HepG2 (cell line): Measurements from ENCODE around the gene CRYBB2. TPM values are rescaled to one million over a fixed set of nuclear protein-coding genes. Genes with fewer than 3 reads are reported as not detected.
"Not testable (repeated sequence)": the region's sequence is repeated elsewhere in the genome, so short reads cannot be mapped to it uniquely, and the experiment has no call there.

Experiments used
- ATAC-seq: fragments of 200-7000 bp; cut with Tn5 transposase; 3 replicates; pipeline ENCODE4 v1.9.1; 2020; ENCODE audit warnings: mild to moderate bottlenecking, moderate library complexity
- BruUV-seq: library from RNA; stranded (reverse); fragments of 400-500 nt; replicated peaks from 2 replicates; lab custom pipeline; 2021; lab: Mats Ljungman, UMichigan
- CTCF ChIA-PET: fragments of 300-600 bp; formaldehyde crosslinking; extraction: SDS; loops from one replicate; lab custom pipeline; 2021; ENCODE audit warnings: low total read pairs, inconsistent platforms, low intra/inter-chr PET ratio; lab: Yijun Ruan, JAX
- POLR2A ChIA-PET: fragments of 350-600 bp; sonication (Branson Sonifier 250); formaldehyde crosslinking; loops from one replicate; lab custom pipeline; 2020; ENCODE audit warnings: antibody characterized with exemption, inconsistent platforms; lab: Yijun Ruan, JAX
- DNase-seq: peaks from one replicate; pipeline ENCODE4 v3.0.0-alpha.2; 2015; ENCODE audit warnings: low spot score
- FAIRE-seq: peaks from 3 replicates; lab custom pipeline; 2011; peaks lifted over from hg19 to GRCh38; lab: Jason Lieb, UNC
- H2AFZ ChIP-seq: one replicate; pipeline ENCODE4 v1.6.1; 2011; ENCODE audit warnings: low read length, inconsistent platforms
- H3K27ac ChIP-seq: fragments of 300-600 bp; 3 replicates; pipeline ENCODE4 v1.8.0; 2011; ENCODE audit warnings: mixed run types, mild to moderate bottlenecking, mixed read lengths, low read length, inconsistent platforms; ENCODE audit not compliant: insufficient read depth; ENCODE audit errors: extremely low read length
- H3K27me3 ChIP-seq, 2 experiments: fragments of 200-600 bp in 1 of 2; 2 replicates in 1 of 2; 3 replicates in 1 of 2; pipeline versions ENCODE4 v1.6.0 to v1.8.0; 2011; ENCODE audit warnings: low read length in 2 of 2, mild to moderate bottlenecking in 2 of 2, moderate library complexity in 2 of 2, inconsistent platforms in 1 of 2; ENCODE audit not compliant: insufficient read depth in 2 of 2, control insufficient read depth in 1 of 2
- H3K36me3 ChIP-seq, 2 experiments: fragments of 200-600 bp in 1 of 2; replicated peaks in 1 of 2; 2 replicates in 1 of 2; 3 replicates in 1 of 2; pipeline versions ENCODE4 v1.5.1 to v1.8.0; 2011; ENCODE audit warnings: low read length in 2 of 2, inconsistent platforms in 1 of 2; ENCODE audit not compliant: insufficient read depth in 2 of 2, control insufficient read depth in 1 of 2
- H3K4me1 ChIP-seq: 2 replicates; pipeline ENCODE4 v1.5.1; 2012; ENCODE audit warnings: low read length, inconsistent platforms; ENCODE audit not compliant: insufficient read depth
- H3K4me2 ChIP-seq: 2 replicates; pipeline ENCODE4 v1.6.0; 2011; ENCODE audit warnings: low read depth, low read length, inconsistent platforms
- H3K4me3 ChIP-seq, 3 experiments: fragments of 200-600 bp in 1 of 3; sonication (generic), shearing (Covaris generic) in 1 of 3; replicated peaks in 1 of 3; 2 replicates each; pipeline ENCODE4 v1.5.1; 2011 to 2016; ENCODE audit warnings: low read length in 3 of 3, inconsistent platforms in 2 of 3, low read depth in 2 of 3, mild to moderate bottlenecking in 2 of 3, control low read depth in 1 of 3, mixed read lengths in 1 of 3; ENCODE audit not compliant: insufficient read depth in 1 of 3
- H3K79me2 ChIP-seq: one replicate; pipeline ENCODE4 v1.6.1; 2011; ENCODE audit warnings: low read length, inconsistent platforms; ENCODE audit not compliant: insufficient read depth
- H3K9ac ChIP-seq: 2 replicates; pipeline ENCODE4 v1.6.0; 2011; ENCODE audit warnings: mild to moderate bottlenecking, low read depth, low read length, inconsistent platforms; ENCODE audit not compliant: insufficient read depth
- H3K9me3 ChIP-seq: 2 replicates; pipeline ENCODE4 v1.5.1; 2012; ENCODE audit warnings: mild to moderate bottlenecking, low read length
- H4K20me1 ChIP-seq: 2 replicates; pipeline ENCODE4 v1.6.0; 2011; ENCODE audit warnings: inconsistent platforms, mild to moderate bottlenecking, low read length, moderate library complexity; ENCODE audit not compliant: insufficient read depth
- ZNF629 ChIP-seq: sonication (generic); formaldehyde crosslinking; conservative IDR thresholded peaks from 2 replicates; pipeline ENCODE4 v1.5.0; 2020; ENCODE audit warnings: missing genetic modification reagents
- WGBS: methylation state at CpG from one replicate; pipeline ENCODE4 v1.1.6; 2017; ENCODE audit warnings: low lambda C conversion rate; 5-methylcytosine and 5-hydroxymethylcytosine counted together
- in situ Hi-C: cut with HindIII; loops from 2 replicates; pipeline ENCODE4 v1.10.0; 2017; ENCODE audit warnings: low pct_unique_long_range_greater_than_20kb; ENCODE audit not compliant: extremely low pct_ligation_motif_present
- intact Hi-C: fragments of 100-400 bp; cut with micrococcal nuclease; formaldehyde crosslinking; loops from one replicate; pipeline ENCODE4 v1.10.0; 2022; ENCODE audit not compliant: unreplicated experiment
- polyA plus RNA-seq, 8 experiments: library from polyadenylated mRNA; depleted of rRNA in 3 of 8; stranded (reverse) in 7 of 8; unstranded in 1 of 8; fragments of >200 nt; fragmentation: Illumina TruSeq in 4 of 8; extraction: Trizol in 4 of 8; gene quantifications; 2 replicates each; pipeline versions ENCODE4 v1.2.1 to v1.2.3, GENCODE V29; 2011 to 2016; ENCODE audit warnings: low read depth in 4 of 8, missing spikeins in 1 of 8, mixed read lengths in 1 of 8; ENCODE audit not compliant: insufficient read depth in 1 of 8
- total RNA-seq, 5 experiments: library from RNA; depleted of rRNA; stranded (reverse); fragments of >200 nt; fragmentation: Illumina TruSeq; extraction: Trizol; gene quantifications; 2 replicates each; pipeline ENCODE4 v1.2.3, GENCODE V29; 2016; ENCODE audit warnings: low read depth in 1 of 5
- TF ChIP-seq, protein P1 (sequence below): IDR thresholded peaks from 2 replicates; pipeline ENCODE4 v1.6.1; 2016
- TF ChIP-seq, protein P2 (sequence below): sonication (generic); formaldehyde crosslinking; IDR thresholded peaks from 2 replicates; pipeline ENCODE4 v1.5.1; 2020; ENCODE audit warnings: missing genetic modification reagents, mild to moderate bottlenecking, borderline replicate concordance

CRYBB2 gene
- total and polyA plus RNA-seq, 2 of the 13 experiments (the other 11 are each of a cell fraction or from before 2014, with no cell fraction given): 0.11 to 0.18 TPM

DNA sequence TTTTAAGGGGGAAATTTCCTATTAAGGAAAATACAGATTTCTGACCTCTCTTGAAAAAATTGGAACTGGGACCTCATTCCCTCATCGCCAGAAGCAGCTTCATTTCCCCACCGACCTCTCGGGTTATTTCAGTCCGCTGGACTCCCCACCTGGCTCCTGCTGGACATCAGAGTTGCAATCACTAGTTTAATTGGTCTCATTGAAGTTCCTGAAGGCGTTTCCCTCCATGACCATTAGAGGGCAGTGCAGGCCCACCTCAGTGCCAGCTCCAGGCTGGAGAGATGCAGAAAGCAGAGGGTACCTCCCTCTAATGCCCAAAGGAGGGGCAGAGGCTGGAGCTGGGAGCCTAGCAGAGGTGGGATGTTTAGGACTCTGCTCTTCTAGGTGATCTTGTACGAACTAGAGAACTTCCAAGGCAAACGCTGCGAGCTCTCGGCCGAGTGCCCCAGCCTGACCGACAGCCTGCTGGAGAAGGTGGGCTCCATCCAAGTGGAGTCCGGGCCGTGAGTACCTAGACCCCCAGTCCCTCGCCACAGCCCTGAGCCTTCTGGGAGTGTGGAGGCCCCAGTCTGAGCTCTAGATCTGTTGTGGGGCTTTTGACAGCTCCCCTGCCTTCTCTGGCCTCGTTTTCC, 17.0 kb upstream of the CRYBB2 start (continued):
- TF ChIP-seq, protein P1, sequence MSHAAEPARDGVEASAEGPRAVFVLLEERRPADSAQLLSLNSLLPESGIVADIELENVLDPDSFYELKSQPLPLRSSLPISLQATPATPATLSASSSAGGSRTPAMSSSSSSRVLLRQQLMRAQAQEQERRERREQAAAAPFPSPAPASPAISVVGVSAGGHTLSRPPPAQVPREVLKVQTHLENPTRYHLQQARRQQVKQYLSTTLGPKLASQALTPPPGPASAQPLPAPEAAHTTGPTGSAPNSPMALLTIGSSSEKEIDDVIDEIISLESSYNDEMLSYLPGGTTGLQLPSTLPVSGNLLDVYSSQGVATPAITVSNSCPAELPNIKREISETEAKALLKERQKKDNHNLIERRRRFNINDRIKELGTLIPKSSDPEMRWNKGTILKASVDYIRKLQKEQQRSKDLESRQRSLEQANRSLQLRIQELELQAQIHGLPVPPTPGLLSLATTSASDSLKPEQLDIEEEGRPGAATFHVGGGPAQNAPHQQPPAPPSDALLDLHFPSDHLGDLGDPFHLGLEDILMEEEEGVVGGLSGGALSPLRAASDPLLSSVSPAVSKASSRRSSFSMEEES: 0 out of 2 replicates have a peak, but pooled peaks have one; percentile 32

DNA sequence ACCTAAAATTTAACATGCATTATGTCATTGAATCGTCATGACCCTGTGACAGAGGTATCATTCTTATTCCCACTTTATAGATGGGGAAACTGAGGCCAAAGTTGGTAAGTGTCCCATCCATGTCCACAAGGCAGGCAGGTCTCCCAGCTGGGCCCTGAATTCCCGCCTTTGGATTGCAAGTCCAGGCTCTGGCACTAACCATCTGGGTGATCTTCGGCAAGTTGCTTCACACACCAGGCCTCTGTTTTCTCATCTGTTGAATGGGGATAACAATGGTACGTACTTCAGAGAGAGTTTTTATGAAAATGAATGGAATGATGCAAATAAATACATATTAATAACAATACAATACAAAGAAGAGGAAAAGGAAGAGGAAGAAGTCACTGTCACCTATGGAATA, 16.4 kb upstream of the CRYBB2 start:
- H3K27me3 ChIP-seq: no peaks in the 10 kb centered on the region
- FAIRE-seq (no peak), ATAC-seq (no peak)
- peaks cover 0 to 1% of the 10 kb centered on the region in 2 experiments; a peak in 1 of 5 replicates for H3K36me3 ChIP-seq
- peaks cover 4% of the 10 kb centered on the region for H3K4me1 ChIP-seq
- in situ Hi-C loops (no loop called here), intact Hi-C loops (no loop called here)
- 99% methylated on average over 4 of the region's 4 CpGs for WGBS
- TF ChIP-seq ZNF629 (CRISPR knock-in tag): peak; percentile 55; the same call in 1 of the 2 replicates
- TF ChIP-seq, protein P2, sequence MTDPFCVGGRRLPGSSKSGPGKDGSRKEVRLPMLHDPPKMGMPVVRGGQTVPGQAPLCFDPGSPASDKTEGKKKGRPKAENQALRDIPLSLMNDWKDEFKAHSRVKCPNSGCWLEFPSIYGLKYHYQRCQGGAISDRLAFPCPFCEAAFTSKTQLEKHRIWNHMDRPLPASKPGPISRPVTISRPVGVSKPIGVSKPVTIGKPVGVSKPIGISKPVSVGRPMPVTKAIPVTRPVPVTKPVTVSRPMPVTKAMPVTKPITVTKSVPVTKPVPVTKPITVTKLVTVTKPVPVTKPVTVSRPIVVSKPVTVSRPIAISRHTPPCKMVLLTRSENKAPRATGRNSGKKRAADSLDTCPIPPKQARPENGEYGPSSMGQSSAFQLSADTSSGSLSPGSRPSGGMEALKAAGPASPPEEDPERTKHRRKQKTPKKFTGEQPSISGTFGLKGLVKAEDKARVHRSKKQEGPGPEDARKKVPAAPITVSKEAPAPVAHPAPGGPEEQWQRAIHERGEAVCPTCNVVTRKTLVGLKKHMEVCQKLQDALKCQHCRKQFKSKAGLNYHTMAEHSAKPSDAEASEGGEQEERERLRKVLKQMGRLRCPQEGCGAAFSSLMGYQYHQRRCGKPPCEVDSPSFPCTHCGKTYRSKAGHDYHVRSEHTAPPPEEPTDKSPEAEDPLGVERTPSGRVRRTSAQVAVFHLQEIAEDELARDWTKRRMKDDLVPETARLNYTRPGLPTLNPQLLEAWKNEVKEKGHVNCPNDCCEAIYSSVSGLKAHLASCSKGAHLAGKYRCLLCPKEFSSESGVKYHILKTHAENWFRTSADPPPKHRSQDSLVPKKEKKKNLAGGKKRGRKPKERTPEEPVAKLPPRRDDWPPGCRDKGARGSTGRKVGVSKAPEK (CRISPR knock-in tag): no peak
- TF ChIP-seq, all 625 proteins: peak for 1
- Histone ChIP-seq H3K9me3 (no peaks in the 10 kb centered on the region), H3K27ac (no peak overlapping the region), H4K20me1 (no peaks in the 10 kb centered on the region), H3K79me2 (no peaks in the 10 kb centered on the region), H3K9ac (no peak overlapping the region), H3K4me3 (no peak overlapping the region), H2AFZ (no peak overlapping the region), H3K4me2 (no peak overlapping the region)
- DNase-seq: no peak
- CTCF ChIA-PET: interaction anchor here (1.3 kb wide), 1 partner anchor 122 kb away, joined by 4 read pairs; no protein-coding TSS in a partner anchor
- POLR2A ChIA-PET: no interaction called here
- no TSS peak for BruUV-seq

DNA sequence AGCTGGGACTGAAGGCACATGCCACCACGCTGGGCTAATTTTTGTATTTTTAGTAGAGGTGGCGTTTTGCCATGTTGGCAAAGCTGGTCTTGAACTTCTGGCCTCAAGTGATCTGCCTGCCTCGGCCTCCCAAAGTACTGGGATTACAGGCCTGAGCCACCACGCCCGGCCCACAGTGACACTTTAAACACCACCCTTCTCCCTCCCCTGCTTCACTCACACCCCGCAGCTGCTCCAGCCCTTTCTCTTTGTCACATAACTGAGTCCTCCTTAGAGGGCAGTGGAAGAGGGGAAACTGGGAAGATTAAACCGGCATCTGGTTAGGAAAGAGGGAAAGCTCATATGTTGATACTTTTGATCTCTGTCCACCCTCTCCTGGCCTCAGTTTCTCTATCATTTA, 14.9 kb upstream of the CRYBB2 start:
- peaks cover 15% of the 10 kb centered on the region for H3K4me1 ChIP-seq
- DNase-seq, H3K9me3 ChIP-seq, H4K20me1 ChIP-seq, H3K36me3 ChIP-seq, in situ Hi-C loops, CTCF ChIA-PET, FAIRE-seq, H3K4me3 ChIP-seq, BruUV-seq, H2AFZ ChIP-seq, H3K9ac ChIP-seq, ATAC-seq, H3K4me2 ChIP-seq, H3K27ac ChIP-seq, POLR2A ChIA-PET, H3K79me2 ChIP-seq, H3K27me3 ChIP-seq, intact Hi-C loops: not testable (repeated sequence)
- WGBS: 96% methylated on average over 7 of the region's 7 CpGs
